Measurements from ENCODE around the gene AFP.

AFP gene

GRCh38 chr4:73448448-73449203 lies 12.6 kb downstream of the AFP start:
- H3K4me3 ChIP-seq (replicated peaks in 1 of 2; ENCODE audit: low read depth in 2 of 2, low read length in 2 of 2), result no peak overlapping the region
- DNase-seq (ENCODE audit: low read depth in 2 of 2), result no peak
- TF ChIP-seq, protein P1, sequence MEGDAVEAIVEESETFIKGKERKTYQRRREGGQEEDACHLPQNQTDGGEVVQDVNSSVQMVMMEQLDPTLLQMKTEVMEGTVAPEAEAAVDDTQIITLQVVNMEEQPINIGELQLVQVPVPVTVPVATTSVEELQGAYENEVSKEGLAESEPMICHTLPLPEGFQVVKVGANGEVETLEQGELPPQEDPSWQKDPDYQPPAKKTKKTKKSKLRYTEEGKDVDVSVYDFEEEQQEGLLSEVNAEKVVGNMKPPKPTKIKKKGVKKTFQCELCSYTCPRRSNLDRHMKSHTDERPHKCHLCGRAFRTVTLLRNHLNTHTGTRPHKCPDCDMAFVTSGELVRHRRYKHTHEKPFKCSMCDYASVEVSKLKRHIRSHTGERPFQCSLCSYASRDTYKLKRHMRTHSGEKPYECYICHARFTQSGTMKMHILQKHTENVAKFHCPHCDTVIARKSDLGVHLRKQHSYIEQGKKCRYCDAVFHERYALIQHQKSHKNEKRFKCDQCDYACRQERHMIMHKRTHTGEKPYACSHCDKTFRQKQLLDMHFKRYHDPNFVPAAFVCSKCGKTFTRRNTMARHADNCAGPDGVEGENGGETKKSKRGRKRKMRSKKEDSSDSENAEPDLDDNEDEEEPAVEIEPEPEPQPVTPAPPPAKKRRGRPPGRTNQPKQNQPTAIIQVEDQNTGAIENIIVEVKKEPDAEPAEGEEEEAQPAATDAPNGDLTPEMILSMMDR (IDR thresholded peaks at IDR 0.05; ENCODE audit: low read depth, low read length), result no peak

GRCh38 chr4:73450398-73451004 lies 14.5 kb downstream of the AFP start:
- TF ChIP-seq, protein P1 (IDR thresholded peaks at IDR 0.05; ENCODE audit: low read depth, low read length), result no peak
- peak overlapping the region in 1 of 2 donors; percentile 9 for H3K4me3 ChIP-seq (replicated peaks in 1 of 2; ENCODE audit: low read depth in 2 of 2, low read length in 2 of 2)
- DNase-seq (ENCODE audit: low read depth in 2 of 2), result peak; percentile 78 to 96

DNA sequence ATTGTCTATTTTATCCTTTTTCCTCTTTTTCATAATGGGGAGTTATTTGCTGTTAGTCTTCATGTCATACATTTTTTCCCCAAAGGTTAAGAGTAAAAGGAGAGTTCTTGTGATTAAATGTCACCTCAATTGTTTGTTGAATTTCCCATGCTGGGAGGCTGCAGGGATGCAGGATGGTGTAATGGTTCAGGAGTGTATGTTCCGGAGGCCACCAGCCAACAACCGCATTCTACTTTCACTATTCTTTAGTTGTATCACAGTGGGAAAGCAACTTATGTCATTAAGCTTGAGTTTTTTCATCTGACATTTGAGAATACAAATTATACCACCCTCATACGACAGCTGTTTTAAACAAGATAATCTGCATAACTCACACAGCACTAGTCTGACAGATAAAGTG lies 15.4 kb downstream of the AFP start:
- H3K4me3 ChIP-seq (replicated peaks in 1 of 2; ENCODE audit: low read depth in 2 of 2, low read length in 2 of 2), result no peak overlapping the region
- DNase-seq (ENCODE audit: low read depth in 2 of 2), result peak; percentile 54 to 78
- TF ChIP-seq, protein P1 (IDR thresholded peaks at IDR 0.05; ENCODE audit: low read depth, low read length), result no peak

DNA sequence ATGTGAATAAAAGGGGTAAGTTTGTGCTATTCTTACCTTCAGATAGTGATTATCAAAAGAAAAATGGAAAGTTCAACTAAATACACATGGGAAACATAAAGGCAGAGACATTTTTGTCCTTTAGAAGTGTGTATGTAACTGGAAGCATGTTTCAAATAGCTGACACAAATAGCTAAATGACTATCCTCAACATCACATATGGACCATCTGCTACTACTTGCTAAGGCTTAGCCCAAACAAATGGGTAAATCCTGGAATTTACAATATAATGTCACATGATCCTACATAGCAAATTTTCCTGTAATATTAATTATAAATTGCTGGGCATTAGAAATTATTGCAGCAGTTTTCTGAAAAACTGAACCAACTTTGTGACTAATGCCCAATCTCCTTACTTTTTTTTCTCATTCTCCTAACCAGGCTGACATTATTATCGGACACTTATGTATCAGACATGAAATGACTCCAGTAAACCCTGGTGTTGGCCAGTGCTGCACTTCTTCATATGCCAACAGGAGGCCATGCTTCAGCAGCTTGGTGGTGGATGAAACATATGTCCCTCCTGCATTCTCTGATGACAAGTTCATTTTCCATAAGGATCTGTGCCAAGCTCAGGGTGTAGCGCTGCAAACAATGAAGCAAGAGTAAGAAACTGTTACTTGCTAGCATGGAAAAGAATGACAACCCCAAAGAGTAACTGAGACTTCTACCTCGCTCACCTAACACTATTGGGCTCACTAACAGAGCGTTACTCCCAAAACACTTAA lies 16.1 kb downstream of the AFP start:
- TF ChIP-seq, protein P1 (IDR thresholded peaks at IDR 0.05; ENCODE audit: low read depth, low read length), result no peak
- no peak overlapping the region for H3K4me3 ChIP-seq (replicated peaks in 1 of 2; ENCODE audit: low read depth in 2 of 2, low read length in 2 of 2)
- DNase-seq (ENCODE audit: low read depth in 2 of 2), result peak in 1 of 2 donors; percentile 31

DNA sequence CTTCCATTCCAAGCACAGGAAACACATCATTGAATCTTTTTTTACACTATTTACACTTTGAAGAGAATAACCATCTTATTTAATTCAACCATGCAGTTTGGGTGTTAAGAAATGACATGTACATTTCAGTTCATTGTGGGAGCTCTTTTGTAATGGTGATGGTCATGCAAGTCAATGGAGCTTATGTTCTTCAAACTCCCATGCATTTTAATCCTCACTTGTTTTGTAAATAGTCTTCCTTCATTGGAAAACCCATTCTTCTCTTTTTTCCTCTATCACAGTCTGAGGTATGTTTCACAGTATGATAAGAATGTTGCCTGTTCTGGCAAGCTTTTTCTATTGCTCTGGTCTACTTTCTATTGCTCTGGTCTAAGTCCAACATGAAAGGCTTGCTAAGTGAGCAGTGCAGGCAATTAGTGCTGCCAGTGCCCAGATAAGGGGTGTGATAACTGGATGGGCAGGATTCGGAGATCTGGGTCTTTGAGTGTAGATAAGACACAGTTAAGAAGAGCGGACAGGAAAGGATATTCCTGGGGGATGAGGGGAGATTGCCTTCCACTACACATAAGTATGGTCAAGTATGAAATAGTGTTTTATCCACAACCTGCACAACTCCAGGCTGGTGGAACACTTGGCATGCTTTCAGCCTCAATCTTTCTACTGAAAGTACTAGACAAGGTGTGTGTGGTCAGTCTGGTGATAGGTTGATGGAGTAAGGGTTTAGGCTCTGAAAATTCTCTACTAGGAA lies 17.1 kb downstream of the AFP start:
- no peak overlapping the region for H3K4me3 ChIP-seq (replicated peaks in 1 of 2; ENCODE audit: low read depth in 2 of 2, low read length in 2 of 2)
- TF ChIP-seq, protein P1 (IDR thresholded peaks at IDR 0.05; ENCODE audit: low read depth, low read length), result no peak
- no peak for DNase-seq (ENCODE audit: low read depth in 2 of 2)

DNA sequence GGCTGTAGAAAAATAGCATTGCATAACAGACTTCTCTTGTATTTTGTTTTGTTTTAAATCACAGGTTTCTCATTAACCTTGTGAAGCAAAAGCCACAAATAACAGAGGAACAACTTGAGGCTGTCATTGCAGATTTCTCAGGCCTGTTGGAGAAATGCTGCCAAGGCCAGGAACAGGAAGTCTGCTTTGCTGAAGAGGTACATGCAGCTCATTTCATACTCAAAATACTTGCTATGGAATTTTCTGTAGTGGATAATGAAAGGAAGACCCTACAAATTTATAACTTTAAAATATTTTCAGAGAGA lies 17.6 kb downstream of the AFP start:
- TF ChIP-seq, protein P1 (IDR thresholded peaks at IDR 0.05; ENCODE audit: low read depth, low read length), result no peak
- no peak overlapping the region for H3K4me3 ChIP-seq (replicated peaks in 1 of 2; ENCODE audit: low read depth in 2 of 2, low read length in 2 of 2)
- DNase-seq (ENCODE audit: low read depth in 2 of 2), result no peak
